GM20431 (cell line): ENCODE data around the gene MECP2.

ENCODE experiments used
- in situ Hi-C: fragments of 300-500 bp; cut with MseI, MboI; formaldehyde crosslinking; loops from one replicate; pipeline ENCODE4 v1.15.0; 2020; ENCODE audit warnings: low sequenced_read_pairs; ENCODE audit not compliant: unreplicated experiment

Gene MECP2

GRCh38 chrX:154116426-154117211 is 19.1 kb upstream of the MECP2 start:
- in situ Hi-C loops = no loop called here

- in situ Hi-C loops = no loop called here
These were observed 18.2 kb upstream of the MECP2 start for GRCh38 chrX:154115750-154116149.

GRCh38 chrX:154115071-154115470 is 17.6 kb upstream of the MECP2 start:
- in situ Hi-C loops = no loop called here

- in situ Hi-C loops = no loop called here
These were observed 17.1 kb upstream of the MECP2 start for GRCh38 chrX:154114652-154115051.

GRCh38 chrX:154113729-154114128 is 16.2 kb upstream of the MECP2 start:
- in situ Hi-C loops = no loop called here

- in situ Hi-C loops = no loop called here
These were observed 1.0 kb upstream of the MECP2 start for GRCh38 chrX:154098551-154098950.

GRCh38 chrX:154097003-154097588 is 421 bp downstream of the MECP2 start:
- in situ Hi-C loops = no loop called here

- in situ Hi-C loops = no loop called here
These were observed 1.1 kb downstream of the MECP2 start for GRCh38 chrX:154096140-154097002.

- in situ Hi-C loops = no loop called here
These were observed 2.7 kb downstream of the MECP2 start for GRCh38 chrX:154094833-154095232.

- in situ Hi-C loops = no loop called here
These were observed 3.6 kb downstream of the MECP2 start for GRCh38 chrX:154093965-154094364.

GRCh38 chrX:154092371-154092770 is 5.1 kb downstream of the MECP2 start:
- in situ Hi-C loops = no loop called here

- in situ Hi-C loops = no loop called here
These were observed 5.8 kb downstream of the MECP2 start for GRCh38 chrX:154091678-154092077.

- in situ Hi-C loops = no loop called here
These were observed 6.8 kb downstream of the MECP2 start for GRCh38 chrX:154090731-154091130.

- in situ Hi-C loops = no loop called here
These were observed 12.8 kb downstream of the MECP2 start for GRCh38 chrX:154084449-154085300.

- in situ Hi-C loops = no loop called here
These were observed 14.4 kb downstream of the MECP2 start for GRCh38 chrX:154083126-154083517.

- in situ Hi-C loops = no loop called here
These were observed 15.0 kb downstream of the MECP2 start for GRCh38 chrX:154082396-154083125.

- in situ Hi-C loops = no loop called here
These were observed 20.4 kb downstream of the MECP2 start for GRCh38 chrX:154077101-154077500.

GRCh38 chrX:154074199-154074598 is 23.3 kb downstream of the MECP2 start:
- in situ Hi-C loops = no loop called here

- in situ Hi-C loops = no loop called here
These were observed 25.3 kb downstream of the MECP2 start for GRCh38 chrX:154072192-154072591.
